GM19240 (cell line): Measurements from ENCODE around the gene PARM1.

Experiments
- DNase-seq: peaks from one replicate; pipeline ENCODE4 v3.0.0; 2011; ENCODE audit warnings: low spot score; ENCODE audit not compliant: insufficient read length

The PARM1 gene, protein sequence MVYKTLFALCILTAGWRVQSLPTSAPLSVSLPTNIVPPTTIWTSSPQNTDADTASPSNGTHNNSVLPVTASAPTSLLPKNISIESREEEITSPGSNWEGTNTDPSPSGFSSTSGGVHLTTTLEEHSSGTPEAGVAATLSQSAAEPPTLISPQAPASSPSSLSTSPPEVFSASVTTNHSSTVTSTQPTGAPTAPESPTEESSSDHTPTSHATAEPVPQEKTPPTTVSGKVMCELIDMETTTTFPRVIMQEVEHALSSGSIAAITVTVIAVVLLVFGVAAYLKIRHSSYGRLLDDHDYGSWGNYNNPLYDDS

DNA sequence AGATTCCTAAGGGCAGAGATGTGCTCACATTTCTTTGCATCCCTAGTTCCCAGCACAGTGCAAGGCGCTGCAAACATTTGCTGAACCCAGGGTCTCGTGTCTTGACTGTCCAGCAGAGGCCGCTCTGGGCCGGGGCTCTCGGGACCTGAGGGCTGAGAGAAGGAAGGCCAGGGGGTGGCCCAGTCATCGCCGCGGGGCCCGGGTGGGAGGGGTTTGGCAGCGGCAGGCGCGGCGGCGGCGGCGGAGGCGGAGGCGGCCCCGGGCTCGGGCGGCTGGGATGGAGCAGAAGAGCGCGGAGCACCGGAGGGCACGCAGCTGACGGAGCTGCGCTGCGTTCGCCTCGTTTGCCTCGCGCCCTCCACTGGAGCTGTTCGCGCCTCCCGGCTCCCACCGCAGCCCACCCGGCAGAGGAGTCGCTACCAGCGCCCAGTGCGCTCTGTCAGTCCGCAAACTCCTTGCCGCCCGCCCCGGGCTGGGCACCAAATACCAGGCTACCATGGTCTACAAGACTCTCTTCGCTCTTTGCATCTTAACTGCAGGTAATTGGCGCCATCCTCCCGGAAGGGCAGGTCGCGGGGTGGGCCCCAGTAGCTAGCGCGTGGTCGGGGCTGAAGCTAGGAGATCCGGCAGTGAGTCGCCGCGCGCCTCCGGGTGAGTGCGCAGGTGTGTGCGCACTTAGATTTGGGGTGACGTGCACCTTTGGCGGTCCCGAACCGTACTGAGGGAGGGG is at the start of gene PARM1:
TSS of gene PARM1 (plus strand) at position 285 of the 730 bp plus-strand sequence. CDS start at position 497, 212 bp downstream.
- DNase-seq: peak; percentile 40

GRCh38 chr4:74884266-74884665 is 48.6 kb upstream of the PARM1 start:
- DNase-seq: no peak

DNA sequence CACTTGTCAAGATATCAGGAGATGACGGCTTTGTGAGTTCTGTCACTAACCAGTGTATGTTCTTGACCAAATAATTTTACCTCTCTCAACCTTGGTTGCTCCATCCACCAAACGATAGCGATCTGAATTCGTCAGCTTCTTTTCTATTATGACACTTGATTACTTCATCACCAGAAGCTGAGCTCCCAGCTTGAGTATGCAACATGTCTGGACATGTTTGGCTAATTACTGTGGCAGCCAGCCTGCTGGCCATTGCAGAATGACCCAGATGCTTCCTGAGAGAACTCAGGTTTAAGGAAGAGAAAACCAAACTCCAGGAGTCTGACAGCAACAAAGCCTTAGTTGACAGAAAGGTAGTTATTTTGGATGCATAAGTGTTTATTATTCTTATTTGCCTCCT is 46.4 kb upstream of the PARM1 start:
- DNase-seq: no peak

DNA sequence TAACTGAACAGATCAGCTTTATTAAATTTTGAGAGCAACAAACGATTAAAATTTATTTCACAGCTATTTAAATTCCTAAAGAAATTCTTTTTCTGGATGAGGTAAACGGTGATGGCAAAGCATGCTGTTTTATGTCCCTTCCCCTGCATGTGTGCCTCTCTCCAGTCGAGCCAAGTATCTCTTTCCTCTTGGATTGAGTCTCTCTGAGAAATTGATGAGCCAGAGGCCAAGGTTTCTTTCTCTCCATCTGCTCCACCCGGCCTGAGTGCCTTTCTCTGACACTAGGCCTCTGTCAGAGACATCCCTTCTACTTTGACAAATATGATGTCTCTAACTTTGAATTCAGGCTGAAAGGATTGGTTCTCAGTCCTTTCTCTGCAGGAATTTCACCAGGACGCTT is 42.6 kb upstream of the PARM1 start:
- DNase-seq: no peak

DNA sequence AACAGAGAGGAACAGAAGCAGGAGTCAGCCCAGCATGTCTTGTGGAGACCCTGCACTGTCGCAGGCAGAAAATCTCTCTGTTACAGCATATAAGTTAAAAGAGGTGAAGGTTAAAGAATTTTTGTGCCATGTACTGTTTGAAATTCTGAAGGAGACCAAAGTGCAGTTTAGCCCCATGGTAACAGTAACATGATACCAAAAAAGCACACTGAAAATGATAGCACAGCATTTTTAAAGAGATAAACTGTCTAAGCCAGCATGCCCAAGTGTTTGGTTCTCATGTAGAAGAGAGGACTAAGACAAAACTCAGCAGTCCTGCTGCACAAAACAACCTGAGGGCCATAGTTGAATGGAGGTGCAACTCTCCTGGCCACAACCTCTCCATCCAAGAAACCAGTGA is 41.9 kb upstream of the PARM1 start:
- no peak for DNase-seq

- DNase-seq: no peak
Observed at GRCh38 chr4:74893171-74893570, 39.7 kb upstream of the PARM1 start.

GRCh38 chr4:74896595-74896994 is 36.3 kb upstream of the PARM1 start:
- no peak for DNase-seq

DNA sequence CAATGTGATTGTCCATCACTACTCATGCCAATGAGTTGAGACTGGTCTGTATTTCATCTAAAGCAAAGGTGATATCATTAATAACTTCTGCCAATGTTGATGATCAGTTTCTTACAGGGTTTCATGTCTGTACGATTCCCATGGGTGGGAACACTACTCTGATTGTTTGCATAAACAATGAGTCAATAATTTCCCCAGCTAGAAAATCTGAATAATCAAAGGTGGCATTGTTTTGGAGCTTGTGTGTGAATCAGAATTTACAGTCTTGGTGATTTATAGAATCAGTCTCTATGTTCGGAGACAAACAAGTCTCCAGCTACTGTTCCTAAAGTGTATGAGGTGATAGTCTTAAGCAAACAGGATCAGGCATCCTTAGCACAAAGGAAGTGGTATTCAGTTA is 35.5 kb upstream of the PARM1 start:
- DNase-seq: no peak

- no peak for DNase-seq
Observed at GRCh38 chr4:74900862-74901261, 32.1 kb upstream of the PARM1 start.

GRCh38 chr4:74904509-74905065 is 28.3 kb upstream of the PARM1 start:
- DNase-seq: no peak

DNA sequence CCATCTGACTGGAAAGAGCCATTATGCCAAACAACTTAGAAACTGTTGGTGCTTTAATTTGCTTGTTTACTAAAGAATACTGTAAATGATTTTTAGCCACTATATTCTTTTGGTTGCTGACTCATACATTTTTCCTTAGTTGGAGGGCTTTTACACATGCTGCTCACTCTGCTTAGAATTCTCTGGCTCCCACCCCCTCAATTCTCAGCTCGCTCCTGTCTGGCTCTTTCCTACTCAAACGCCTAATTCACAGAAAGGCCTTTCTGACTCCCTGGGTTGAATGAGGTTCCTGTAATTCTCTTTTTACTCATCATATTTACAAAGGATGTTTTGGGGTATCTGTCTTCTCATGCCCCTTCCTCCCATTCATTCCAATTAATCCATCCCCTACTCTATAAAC is 26.1 kb upstream of the PARM1 start:
- no peak for DNase-seq

DNA sequence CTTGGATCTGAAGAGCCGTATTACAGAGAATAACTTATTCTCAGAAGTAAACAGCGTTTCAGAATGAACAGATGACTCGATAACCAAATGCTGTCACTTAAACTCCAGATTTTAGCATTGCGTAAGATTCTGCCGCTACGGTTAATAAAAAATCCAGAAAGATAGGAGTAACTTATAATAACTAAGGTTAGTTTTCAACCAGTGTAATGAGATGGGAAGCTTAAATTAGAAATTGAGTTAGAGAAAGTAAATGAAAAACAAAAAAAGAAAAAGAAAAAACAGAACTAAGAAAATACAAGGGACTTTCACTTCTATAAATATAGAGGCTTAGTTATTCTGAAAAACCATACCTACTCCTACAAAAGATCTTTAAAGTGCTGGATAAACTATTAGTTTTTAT is 13.1 kb upstream of the PARM1 start:
- DNase-seq: no peak

DNA sequence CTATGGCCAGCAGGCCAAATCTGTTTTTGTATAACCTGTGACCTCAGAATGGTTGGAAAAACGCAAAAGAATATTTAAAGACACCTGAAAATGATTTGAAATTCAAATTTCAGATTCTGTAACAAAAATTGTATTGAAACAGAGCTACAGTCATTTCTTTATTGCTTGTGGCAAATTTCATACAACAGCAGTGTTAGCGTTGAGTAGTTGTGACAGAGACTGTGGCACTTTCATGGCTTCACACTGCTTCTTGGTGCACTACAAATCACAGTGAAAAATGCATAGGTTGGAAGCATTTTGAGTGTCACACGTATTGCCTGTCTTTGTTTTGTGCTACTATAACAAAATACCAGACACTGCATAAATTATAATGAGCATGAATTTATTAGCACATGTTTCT is 12.2 kb upstream of the PARM1 start:
- DNase-seq: no peak

GRCh38 chr4:74921490-74921889 is 11.4 kb upstream of the PARM1 start:
- DNase-seq: no peak

GRCh38 chr4:74926007-74926406 is 6.9 kb upstream of the PARM1 start:
- DNase-seq: no peak

GRCh38 chr4:74930162-74930561 is 2.8 kb upstream of the PARM1 start:
- no peak for DNase-seq

- no peak for DNase-seq
Observed at GRCh38 chr4:74931376-74931775, 1.5 kb upstream of the PARM1 start.

DNA sequence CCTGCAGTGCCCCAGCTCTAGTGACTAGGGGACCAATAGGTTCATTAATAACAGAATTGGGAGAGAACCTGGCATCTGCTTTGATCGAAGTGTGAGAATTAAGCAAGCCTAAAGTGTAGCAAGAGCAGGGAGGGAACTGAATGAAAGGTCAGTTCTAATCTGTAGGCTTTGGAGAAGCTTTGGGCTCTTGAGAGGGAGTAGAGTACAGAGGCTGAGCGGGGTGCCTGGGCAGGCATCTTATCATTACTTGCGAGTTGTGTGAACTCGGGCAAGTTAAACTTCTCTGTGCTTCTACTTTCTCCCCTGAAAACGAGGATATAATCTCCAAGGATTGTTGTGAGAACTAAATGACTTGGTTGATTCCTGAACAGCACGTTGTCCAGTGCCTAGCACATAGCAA is 906 bp upstream of the PARM1 start:
- no peak for DNase-seq

DNA sequence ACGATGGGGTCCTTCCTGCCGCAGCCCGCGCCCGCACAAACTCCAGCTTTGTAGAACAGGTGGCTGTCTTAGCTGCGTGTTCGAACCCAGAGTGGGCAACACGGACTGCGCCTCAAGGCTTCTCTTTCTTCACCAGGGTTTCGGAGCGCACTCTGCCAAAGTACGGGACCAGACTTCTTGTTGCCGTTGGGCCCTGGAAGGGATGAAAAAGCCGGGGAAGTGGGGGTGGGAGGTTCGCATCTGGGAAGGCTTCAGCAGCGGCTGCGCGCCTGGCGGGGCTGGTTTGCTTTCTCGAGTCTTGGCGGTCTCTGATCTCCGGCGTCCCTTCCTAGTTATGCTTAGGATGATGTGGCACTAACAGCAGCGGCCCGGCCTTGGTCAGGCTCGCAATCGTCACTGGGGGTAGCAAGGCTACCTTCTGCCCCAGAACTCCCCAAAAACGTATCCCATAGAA is 673 bp downstream of the PARM1 start:
- DNase-seq: no peak

- DNase-seq: no peak
Observed at GRCh38 chr4:74934016-74934831, 1.3 kb downstream of the PARM1 start.

- no peak for DNase-seq
Observed at GRCh38 chr4:74934888-74935287, 2.0 kb downstream of the PARM1 start.

DNA sequence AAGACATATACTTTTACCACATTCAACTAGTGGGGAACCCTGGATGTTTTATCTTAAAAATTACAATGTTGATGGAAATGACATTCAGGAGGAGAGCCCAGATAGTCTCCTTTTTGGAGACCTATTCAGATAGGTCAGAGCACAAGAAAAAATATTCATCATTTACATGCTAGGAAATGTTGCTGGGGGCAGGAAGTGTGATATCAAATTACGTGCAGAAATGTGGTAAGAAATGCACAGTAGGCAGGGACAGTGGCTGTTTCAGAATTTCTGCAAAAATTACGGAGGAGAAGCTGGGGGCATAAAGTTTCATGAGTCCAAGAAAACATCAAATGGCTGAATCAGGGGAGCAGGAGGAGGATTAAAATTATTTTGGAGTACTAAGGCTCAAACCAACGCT is 8.2 kb downstream of the PARM1 start:
- no peak for DNase-seq
